HL-60/S4 treated with retinoic acid at 250 ng/mL for 4 days and 3 days (cell line): Measurements from ENCODE around the gene TOR1A.

ENCODE experiments used
- in situ Hi-C: fragments of 300-500 bp; cut with MboI; formaldehyde crosslinking; loops from 2 replicates; pipeline ENCODE4 v1.7.0; 2022; ENCODE audit warnings: low sequenced_read_pairs

TOR1A gene, protein sequence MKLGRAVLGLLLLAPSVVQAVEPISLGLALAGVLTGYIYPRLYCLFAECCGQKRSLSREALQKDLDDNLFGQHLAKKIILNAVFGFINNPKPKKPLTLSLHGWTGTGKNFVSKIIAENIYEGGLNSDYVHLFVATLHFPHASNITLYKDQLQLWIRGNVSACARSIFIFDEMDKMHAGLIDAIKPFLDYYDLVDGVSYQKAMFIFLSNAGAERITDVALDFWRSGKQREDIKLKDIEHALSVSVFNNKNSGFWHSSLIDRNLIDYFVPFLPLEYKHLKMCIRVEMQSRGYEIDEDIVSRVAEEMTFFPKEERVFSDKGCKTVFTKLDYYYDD

DNA sequence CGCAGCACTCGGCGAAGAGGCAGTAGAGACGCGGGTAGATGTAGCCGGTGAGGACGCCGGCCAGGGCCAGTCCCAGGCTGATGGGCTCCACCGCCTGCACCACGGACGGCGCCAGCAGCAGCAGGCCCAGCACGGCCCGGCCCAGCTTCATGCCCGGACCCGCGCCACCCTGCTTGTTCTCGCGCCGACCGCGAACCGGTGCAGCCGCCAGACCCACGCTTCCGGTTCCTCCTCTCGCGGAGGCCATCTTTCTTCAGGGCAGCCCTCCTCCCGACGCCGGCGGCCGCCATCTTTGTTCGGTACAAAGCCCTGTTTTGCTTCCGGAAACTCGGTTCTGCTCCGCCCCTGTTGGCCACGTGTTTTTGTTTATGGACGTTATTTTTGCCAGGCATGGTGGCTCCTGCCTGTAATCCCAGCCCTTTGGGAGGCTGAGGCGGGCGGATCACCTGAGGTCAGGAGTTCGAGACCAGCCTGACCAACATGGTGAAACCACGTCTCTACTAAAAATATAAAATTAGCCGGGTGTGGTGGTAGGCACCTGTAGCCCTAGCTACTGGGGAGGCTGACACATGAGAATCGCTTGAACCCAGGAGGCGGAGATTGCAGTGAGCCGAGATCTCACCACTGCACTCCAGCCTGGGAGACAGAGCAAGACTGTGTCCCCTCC lies at the start of gene TOR1A:
TOR1A (minus strand) TSS at position 202 of the 667 bp plus-strand sequence; CDS start at position 151, 51 bp downstream.
- in situ Hi-C loops, result no loop called here

DNA sequence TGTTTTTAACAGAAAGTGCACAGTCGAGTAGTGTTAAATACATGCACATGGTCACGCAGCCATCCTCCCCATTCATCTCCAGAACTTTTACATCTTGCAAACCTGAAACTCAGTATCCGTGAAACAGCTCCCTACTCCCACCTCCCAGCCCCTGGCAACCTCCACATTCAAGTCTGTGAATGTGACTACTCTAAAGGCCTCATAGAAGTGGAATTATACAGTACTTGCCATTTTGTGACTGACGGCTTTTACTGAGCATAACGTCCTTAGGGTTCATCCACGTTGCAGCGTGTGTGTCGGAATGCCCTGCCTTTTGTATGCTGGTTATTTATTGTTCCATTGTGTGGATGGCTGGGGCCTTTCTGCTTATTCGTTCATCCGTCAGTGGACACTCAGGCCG lies 47.1 kb upstream of the TOR1A start:
- in situ Hi-C loops, result loop anchor here (25.0 kb wide), 1 partner anchor 366 kb away; no protein-coding TSS in a partner anchor

DNA sequence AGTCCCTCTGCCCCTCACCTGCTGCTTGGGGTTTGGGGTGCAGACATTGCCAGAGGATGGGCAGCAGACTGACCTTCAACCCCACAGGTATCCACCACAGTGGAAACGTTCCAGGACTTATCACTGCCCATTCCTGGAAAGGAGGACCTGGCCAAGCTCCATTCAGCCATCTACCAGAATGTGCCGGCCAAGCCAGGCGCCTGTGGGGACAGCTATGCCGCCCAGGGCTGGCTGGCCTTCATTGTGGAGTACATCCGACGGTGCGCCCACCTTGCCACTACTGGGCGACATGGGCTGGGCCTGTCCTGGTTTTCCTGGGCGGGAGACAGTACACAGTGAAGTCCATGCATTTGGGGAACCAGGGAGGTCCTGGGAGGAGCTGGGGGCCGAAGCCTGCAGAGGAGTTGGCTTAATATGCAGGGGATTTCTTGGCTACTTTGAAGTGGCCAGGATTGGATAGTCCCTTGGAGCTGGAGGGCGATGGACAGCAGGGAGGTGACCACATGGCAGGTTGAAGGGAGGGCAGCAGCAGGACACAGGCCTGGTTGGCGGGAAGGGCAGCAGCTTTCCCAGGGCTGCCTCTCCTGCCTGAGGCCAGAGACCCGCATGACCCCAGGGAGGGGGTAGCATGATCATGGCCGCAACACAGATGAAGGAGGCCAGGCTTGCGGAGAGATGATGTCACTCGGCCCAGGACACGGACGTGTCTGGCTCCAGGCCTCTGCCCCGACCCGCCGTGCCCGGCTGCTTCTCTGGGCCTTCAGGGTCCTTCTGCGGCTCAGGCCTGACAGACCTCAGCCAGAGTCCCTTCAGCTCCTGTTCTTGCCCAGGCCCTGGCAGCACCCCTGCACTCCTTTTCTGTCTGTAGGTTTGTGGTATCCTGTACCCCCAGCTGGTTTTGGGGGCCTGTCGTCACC lies 45.9 kb upstream of the TOR1A start:
- in situ Hi-C loops, result loop anchor here (25.0 kb wide), 1 partner anchor 367 kb away; no protein-coding TSS in a partner anchor

DNA sequence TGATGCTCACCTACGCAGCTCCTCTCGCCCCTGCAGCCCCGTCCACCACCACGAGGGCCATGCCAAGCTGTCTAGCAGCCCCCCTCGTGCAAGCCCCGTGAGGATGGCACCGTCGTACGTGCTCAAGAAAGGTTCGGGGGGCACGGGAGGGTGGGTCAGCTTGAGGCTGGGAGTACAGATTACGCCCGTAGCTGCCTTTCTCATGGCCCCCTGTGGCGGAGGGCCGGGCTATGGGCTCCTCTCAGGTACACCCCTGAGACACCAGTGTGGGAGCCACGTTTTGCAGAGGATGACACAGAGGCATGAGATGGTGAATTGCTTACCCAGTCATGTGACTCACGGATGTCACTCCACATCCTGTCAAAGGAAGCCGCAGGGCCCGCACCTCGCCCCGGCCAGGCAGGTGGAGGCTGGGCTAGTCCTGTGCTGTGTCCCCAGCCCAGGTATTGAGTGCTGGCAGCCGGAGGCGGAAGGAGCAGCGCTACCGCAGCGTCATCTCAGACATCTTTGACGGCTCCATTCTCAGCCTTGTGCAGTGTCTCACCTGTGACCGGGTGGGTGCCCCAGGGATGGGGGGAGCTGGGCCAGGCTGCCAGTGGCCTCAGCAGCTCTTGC lies 45.0 kb upstream of the TOR1A start:
- in situ Hi-C loops, result loop anchor here (25.0 kb wide), 1 partner anchor 368 kb away; no protein-coding TSS in a partner anchor

DNA sequence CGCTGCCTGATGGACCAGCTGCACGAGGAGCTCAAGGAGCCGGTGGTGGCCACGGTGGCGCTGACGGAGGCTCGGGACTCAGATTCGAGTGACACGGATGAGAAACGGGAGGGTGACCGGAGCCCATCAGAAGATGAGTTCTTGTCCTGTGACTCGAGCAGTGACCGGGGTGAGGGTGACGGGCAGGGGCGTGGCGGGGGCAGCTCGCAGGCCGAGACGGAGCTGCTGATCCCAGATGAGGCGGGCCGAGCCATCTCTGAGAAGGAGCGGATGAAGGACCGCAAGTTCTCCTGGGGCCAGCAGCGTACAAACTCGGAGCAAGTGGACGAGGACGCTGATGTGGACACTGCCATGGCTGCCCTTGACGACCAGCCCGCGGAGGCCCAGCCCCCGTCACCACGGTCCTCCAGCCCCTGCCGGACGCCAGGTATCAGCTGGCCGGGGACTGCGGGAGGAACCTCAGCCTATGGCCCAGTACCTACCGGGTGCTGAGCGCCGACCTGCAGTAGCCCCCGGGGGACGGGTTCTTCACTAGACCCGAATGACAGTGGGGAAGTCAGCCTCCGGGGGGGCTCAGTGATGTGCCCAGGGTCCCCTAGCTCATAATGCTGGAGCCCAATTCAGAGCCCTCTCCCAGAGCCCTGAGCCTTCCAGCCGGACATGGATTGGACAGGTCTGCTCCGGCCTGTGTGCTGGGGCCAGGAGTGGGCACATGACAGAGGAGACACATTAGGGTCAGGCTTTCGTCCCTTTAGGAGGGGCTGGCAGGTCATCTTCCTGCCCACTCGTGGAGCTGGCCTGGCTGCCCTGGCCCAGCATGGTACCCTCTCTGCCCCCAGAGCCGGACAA lies 44.3 kb upstream of the TOR1A start:
- in situ Hi-C loops, result loop anchor here (25.0 kb wide), 1 partner anchor 369 kb away; no protein-coding TSS in a partner anchor

DNA sequence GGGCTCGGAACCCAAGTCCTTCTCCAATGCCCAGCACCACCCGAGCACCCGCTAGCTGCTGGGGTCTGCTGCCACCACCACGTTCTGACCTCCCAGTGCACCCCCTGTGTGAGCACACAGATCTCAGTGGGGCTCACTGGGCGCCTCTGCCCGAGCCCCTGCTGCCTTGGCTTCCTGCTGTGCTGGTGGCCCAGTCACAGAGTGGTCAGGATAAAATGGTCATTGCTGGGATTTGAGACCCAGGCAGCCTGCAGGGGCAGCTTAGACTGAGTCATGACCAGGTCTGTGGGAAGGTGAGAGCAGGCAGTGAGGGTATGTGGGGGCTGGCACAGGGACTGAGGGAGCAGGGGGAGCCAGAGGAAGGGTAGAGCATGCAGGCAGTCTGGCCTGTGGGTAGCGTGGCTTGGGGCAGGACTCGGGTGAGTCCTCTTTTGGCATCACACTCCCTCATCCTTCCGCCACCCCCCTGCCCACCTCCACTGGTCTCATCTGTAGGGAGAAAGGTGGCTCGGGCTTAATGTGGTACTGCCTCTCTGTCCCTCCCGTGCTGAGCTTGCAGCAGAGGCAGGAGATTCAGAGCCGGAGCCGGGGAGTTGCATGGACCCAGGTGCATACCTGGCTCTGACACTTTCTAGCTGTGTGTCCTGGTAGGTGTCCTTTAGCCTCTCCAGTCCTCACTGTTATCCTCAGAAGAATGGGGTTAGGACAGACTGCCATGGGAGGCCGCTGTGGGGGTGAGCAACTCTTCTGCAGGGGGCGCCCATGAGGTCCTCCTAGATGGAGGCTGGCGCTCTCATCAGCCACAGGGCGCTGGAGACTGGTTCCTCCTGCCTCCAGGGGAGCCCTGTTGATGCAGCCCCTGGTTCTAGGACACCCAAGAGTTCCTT lies 43.4 kb upstream of the TOR1A start:
- in situ Hi-C loops, result loop anchor here (25.0 kb wide), 1 partner anchor 370 kb away; no protein-coding TSS in a partner anchor

DNA sequence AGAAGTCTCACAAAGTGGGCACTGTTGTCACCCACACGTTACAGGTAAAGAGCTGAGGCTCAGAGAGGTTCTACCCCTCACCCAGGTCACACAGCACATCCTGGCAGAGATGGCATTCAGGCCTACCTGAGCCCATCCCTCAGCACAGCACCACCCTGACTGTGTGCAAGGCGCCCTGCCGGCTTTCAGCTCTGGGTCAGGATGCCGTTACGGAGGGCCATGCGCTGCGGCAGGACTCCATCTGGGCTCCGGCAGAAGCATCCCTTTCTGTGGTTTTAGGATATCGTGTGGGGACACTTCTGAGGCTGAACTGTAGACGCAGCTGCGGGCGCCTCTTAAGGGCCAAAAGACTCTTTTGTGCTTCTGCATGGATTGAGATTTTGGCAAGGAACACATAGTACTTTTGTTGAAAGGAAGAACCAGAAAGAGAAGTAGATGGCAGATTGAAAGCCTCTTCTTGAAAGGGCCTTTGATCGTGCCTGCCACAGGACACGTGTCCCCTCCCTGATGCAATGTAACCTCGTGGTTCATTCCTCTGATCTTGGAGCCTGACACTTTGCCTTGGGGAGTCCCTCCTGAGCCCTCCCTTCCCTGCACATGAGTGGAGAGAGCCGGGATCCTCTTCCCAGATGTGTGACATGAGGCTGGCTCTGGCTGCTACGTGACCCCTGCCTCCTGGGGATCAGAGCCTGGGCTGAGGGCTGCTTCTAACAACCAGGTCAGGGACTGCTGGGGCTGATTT lies 42.6 kb upstream of the TOR1A start:
- in situ Hi-C loops, result loop anchor here (25.0 kb wide), 1 partner anchor 371 kb away; no protein-coding TSS in a partner anchor

DNA sequence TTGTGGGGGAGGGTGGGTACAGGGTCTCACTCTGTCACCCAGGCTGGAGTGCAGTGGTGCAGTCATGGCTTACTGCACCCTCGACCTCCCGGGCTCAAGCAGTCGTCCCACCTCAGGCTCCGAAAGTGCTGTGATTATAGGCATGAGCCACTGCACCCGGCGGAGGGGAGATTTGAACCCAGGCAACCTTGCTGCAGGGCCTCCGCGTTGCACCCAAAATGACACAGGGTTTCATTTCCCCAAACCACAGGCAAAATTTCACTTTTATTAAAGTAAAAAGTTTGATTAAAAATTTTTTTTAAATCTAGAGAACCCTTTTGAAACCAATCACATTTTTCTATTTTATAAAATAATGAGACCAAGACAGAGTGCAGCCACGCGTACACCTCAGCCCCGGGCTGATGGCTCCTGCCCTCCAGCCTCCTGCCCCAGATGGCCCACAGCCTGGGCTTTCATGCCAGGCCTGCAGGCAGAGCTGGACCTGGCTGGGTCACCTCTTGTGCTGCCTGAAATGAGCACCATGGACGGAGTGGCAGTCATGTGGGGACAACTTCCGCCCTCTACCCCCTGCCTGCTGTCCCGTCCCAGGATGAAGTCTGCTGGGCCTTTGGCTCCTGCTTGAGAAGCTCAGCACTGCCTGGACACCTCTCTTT lies 41.9 kb upstream of the TOR1A start:
- in situ Hi-C loops, result loop anchor here (25.0 kb wide), 1 partner anchor 372 kb away; no protein-coding TSS in a partner anchor

DNA sequence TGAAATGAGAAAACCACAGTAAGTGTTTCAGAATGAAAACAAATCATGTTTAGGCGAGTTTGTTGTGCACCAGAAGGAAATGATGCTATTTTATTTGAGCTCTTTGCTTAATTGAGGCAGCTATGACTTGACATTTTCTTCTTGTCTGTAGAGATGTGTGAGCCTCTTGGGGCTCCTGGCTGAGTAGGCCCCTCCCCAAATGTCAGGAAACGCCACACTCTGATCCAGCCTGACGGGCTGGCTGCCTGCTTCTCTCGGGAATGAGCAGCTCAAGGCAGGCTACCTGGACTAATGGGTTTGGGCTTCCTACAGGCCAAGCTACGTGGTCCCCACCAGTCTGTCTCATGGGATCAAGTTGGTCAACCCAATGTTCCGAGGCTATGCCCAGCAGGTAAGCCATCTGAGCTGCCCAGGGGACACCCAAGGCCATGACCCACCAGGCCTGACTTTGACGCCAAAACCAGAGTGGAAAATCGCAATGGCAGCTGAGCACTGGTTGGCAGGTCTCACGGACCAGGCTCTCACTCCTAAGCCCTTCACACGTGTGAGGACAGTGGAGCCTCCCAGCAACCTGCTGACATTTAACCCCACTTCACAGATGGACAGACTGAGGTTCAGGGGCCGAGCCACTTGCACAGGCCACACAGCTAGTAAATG lies 41.2 kb upstream of the TOR1A start:
- in situ Hi-C loops, result loop anchor here (25.0 kb wide), 1 partner anchor 372 kb away; no protein-coding TSS in a partner anchor

DNA sequence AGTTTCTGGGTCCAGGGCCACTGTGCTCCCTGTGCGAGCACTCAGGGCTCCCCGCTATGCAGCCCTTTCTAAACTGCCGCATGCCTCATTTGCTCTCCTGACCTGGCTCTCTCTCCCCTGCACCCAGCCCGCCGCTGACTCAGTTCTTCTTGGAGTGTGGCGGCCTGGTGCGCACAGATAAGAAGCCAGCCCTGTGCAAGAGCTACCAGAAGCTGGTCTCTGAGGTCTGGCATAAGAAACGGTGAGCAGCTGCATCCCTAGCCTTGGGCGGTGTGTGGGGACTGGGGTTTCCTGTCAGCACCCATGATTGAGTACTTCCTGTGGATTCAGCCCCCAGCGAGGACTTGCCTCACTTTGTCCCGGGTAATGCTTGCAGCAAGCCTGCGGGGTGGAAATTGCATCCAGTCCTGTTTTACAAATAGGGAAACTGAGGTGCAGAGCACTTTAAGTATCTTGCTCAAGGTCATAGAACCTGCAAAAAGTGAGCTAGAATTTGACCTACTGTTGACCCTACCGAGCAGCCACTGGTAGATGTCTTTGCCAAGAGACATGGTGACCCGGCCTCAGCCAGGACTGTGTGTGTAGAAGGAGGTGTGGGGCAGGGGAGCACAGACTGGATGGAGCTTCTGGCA lies 39.2 kb upstream of the TOR1A start:
- in situ Hi-C loops, result loop anchor here (25.0 kb wide), 1 partner anchor 374 kb away; no protein-coding TSS in a partner anchor

DNA sequence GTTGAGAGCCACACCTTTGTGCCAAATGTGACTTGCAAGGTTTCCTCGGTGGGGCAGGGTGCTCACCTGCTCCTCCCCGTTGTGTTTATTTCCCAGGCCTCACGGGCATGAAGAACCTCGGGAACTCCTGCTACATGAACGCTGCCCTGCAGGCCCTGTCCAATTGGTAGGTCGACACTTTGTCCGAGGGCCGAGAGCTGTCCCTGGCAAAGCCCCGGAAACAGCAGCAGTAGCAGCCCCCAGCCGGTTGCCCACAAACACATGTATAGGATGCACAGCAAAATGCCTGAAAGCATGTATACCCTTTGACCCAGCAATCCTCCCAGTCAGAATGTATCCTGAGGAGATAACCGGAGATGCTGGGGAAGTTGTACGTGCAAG lies 37.5 kb upstream of the TOR1A start:
- in situ Hi-C loops, result loop anchor here (25.0 kb wide), 1 partner anchor 376 kb away; no protein-coding TSS in a partner anchor

DNA sequence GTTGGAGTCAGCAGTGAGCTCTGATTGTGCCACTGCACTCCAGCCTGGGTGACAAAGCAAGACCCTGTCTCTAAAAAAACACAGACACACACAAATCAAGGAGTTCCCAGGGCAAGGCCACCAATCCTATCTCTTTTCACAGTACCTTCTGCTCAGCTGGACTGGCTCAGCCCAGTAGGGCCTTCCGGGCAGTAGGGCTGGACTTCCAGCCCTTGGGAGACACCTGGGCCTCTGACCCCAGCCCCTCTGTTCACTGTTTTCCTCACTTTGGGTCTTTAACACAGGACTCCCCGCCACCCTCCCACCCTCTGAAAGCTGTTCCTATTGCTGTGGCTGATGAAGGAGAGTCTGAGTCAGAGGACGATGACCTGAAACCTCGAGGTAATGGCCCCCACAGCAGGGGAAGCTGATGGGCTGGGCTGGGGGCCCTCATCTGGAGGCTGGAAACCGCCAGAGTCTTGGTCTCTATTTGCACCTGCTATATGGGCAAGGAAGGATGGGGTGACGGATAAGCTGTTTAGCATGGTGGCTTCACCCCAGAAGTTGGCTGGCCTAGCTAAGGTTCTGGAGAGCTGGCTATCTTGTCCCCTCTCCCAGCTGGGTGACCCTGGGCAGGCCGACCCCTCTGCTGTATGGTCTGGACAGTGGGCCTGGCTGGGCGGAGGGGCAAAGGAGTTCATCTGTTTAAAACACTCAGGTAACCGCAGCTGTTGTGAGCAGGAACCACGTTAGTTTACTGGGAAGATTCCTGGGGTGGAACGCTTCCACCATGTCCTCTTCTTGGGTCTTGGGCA lies 36.9 kb upstream of the TOR1A start:
- in situ Hi-C loops, result loop anchor here (25.0 kb wide), 1 partner anchor 376 kb away; no protein-coding TSS in a partner anchor

DNA sequence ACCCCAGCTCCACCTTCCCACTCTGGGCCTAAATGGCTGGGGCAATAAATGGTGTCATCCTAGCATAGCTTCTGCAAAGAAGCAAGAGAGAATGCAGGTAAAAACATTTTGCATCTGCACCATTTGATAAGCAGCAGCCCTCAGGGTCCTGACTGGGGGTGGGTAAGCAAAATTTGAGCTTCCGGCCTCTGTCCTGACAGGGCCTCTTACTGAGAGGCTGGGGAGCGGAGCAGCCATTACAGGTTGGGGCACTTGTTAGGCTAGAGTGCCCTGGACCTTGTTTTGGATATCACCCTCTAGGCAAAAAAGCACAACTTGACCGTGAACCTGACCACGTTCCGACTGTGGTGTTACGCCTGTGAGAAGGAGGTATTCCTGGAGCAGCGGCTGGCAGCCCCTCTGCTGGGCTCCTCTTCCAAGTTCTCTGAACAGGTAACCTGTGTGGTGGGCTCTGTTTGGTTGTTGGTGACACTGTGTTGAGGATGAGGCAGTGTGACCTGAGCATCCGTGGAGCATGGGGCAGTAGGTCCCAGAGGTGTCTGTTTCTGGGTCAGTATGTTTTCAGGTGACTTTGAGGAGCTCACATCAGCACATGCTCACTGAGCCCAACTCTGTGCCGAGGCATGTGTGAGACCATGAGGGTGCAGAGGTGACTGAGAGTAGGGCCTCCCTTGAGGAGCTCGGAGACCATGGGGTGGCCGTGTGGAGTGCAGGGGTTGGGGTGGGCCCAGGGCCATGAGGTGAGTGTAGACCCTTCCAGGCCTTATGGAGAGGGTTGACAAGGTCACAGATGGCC lies 34.4 kb upstream of the TOR1A start:
- in situ Hi-C loops, result loop anchor here (25.0 kb wide), 1 partner anchor 379 kb away; no protein-coding TSS in a partner anchor

DNA sequence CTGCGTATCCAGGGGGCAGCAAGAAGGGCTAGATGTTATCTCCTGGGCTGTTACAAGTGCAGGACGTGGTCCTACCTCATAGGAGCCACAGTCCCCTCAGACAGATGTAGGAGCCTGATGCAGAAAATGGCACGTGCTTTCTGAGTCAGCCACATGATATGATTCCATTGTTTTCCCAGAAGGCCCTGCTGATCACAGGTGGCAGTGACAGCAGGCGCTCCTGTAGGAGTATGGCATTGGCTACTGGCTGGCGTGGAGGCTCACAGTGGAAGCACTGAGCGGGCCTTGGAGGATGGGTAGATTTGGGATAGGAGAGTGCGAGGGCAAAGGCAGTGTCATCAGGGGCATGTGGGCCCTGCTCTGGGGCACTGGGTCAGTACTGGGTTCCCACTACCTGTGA lies 33.3 kb upstream of the TOR1A start:
- in situ Hi-C loops, result loop anchor here (25.0 kb wide), 1 partner anchor 380 kb away; no protein-coding TSS in a partner anchor
